ENCODE data around the gene MAK. TPM values are rescaled to one million over a fixed set of nuclear protein-coding genes. Genes with fewer than 3 reads are reported as not detected.

MAK gene
- total RNA-seq, 2 donors from 2014 or later = 0.18 to 0.35 TPM

GRCh38 chr6:10747251-10747972, 90.9 kb downstream of the MAK start, which contains the start of gene TMEM14B:
TMEM14B (plus strand) TSS chr6:10747805; CDS start chr6:10749246, 1,441 bp downstream.
- Histone ChIP-seq H3K9ac (ENCODE audit: extremely low read depth, low read length, poor library complexity, severe bottlenecking) (peak within 1 kb of the TSS; percentile 93), H3K27me3 (ENCODE audit: control insufficient read depth, insufficient read depth, low read length, poor library complexity, severe bottlenecking) (no peaks in the 10 kb centered on the region), H3K9me3 (ENCODE audit: control insufficient read depth, low read length) (no peaks in the 10 kb centered on the region), H3K4me3 (ENCODE audit: low read length) (peak within 1 kb of the TSS; percentile 87), H3K27ac (ENCODE audit: low read depth, low read length) (peak within 1 kb of the TSS; percentile 11), H3K36me3 (ENCODE audit: control insufficient read depth, insufficient read depth, low read length) (peaks cover 21% of the 10 kb centered on the region), H3K4me1 (ENCODE audit: control insufficient read depth, insufficient read depth, low read length) (peaks cover 18% of the 10 kb centered on the region)
- Mint-ChIP-seq H3K27ac (peak within 1 kb of the TSS; percentile 97), H3K4me1 (peaks cover 60% of the 10 kb centered on the region), H3K9me3 (no peaks in the 10 kb centered on the region), H3K27me3 (ENCODE audit: insufficient read depth) (no peaks in the 10 kb centered on the region), H3K4me3 (peak within 1 kb of the TSS; percentile 95), H3K36me3 (ENCODE audit: low read depth) (peaks cover 22% of the 10 kb centered on the region)
- TF ChIP-seq CTCF (conservative IDR thresholded peaks at IDR 0.05) = no peak
- DNase-seq = peak; percentile 100
- 4 to 15% methylated on average over 11 to 52 of the region's 52 CpGs for WGBS, 2 experiments (ENCODE audit: insufficient coverage in 1 of 2, insufficient read length in 1 of 2)

GRCh38 chr6:10746915-10747250, 91.5 kb downstream of the MAK start:
- H3K4me3 Mint-ChIP-seq = peak overlapping the region; percentile 95
- peaks cover 18% of the 10 kb centered on the region for H3K4me1 ChIP-seq (ENCODE audit: control insufficient read depth, insufficient read depth, low read length)
- no peaks in the 10 kb centered on the region for H3K27me3 ChIP-seq (ENCODE audit: control insufficient read depth, insufficient read depth, low read length, poor library complexity, severe bottlenecking)
- H3K9me3 ChIP-seq (ENCODE audit: control insufficient read depth, low read length) = no peaks in the 10 kb centered on the region
- 81 to 89% methylated on average over 9 of the region's 9 CpGs for WGBS, 2 experiments (ENCODE audit: insufficient coverage in 1 of 2, insufficient read length in 1 of 2)
- H3K27ac ChIP-seq (ENCODE audit: low read depth, low read length) = no peak overlapping the region
- peaks cover 19% of the 10 kb centered on the region for H3K36me3 ChIP-seq (ENCODE audit: control insufficient read depth, insufficient read depth, low read length)
- no peak overlapping the region for H3K9ac ChIP-seq (ENCODE audit: extremely low read depth, low read length, poor library complexity, severe bottlenecking)
- H3K36me3 Mint-ChIP-seq (ENCODE audit: low read depth) = peaks cover 21% of the 10 kb centered on the region
- peak overlapping the region; percentile 46 for H3K27ac Mint-ChIP-seq
- no peak for TF ChIP-seq CTCF (conservative IDR thresholded peaks at IDR 0.05)
- no peaks in the 10 kb centered on the region for H3K9me3 Mint-ChIP-seq
- H3K4me1 Mint-ChIP-seq = peaks cover 56% of the 10 kb centered on the region
- DNase-seq = no peak
- peak overlapping the region; percentile 87 for H3K4me3 ChIP-seq (ENCODE audit: low read length)
- no peaks in the 10 kb centered on the region for H3K27me3 Mint-ChIP-seq (ENCODE audit: insufficient read depth)

- peaks cover 8% of the 10 kb centered on the region for H3K9me3 ChIP-seq (ENCODE audit: control insufficient read depth, low read length)
- 79 to 90% methylated on average over 4 to 5 of the region's 5 CpGs for WGBS, 2 experiments (ENCODE audit: insufficient coverage in 1 of 2, insufficient read length in 1 of 2)
- H3K4me3 Mint-ChIP-seq = no peak overlapping the region
- peaks cover 8% of the 10 kb centered on the region for H3K4me1 ChIP-seq (ENCODE audit: control insufficient read depth, insufficient read depth, low read length)
- H3K36me3 Mint-ChIP-seq (ENCODE audit: low read depth) = peaks cover 18% of the 10 kb centered on the region
- no peaks in the 10 kb centered on the region for H3K27me3 Mint-ChIP-seq (ENCODE audit: insufficient read depth)
- H3K4me1 Mint-ChIP-seq = peaks cover 38% of the 10 kb centered on the region
- no peak overlapping the region for H3K27ac Mint-ChIP-seq
- H3K36me3 ChIP-seq (ENCODE audit: control insufficient read depth, insufficient read depth, low read length) = peaks cover 6% of the 10 kb centered on the region
- H3K27me3 ChIP-seq (ENCODE audit: control insufficient read depth, insufficient read depth, low read length, poor library complexity, severe bottlenecking) = no peaks in the 10 kb centered on the region
- DNase-seq = no peak
- no peak overlapping the region for H3K4me3 ChIP-seq (ENCODE audit: low read length)
- no peak overlapping the region for H3K9ac ChIP-seq (ENCODE audit: extremely low read depth, low read length, poor library complexity, severe bottlenecking)
- no peak for TF ChIP-seq CTCF (conservative IDR thresholded peaks at IDR 0.05)
- no peaks in the 10 kb centered on the region for H3K9me3 Mint-ChIP-seq
- no peak overlapping the region for H3K27ac ChIP-seq (ENCODE audit: low read depth, low read length)
Observed at GRCh38 chr6:10745116-10745515, 93.2 kb downstream of the MAK start.
